K562 (cell line): ENCODE data around the gene PRR35.

ENCODE experiments used
- MAFK ChIP-seq: IDR thresholded peaks from 2 replicates; pipeline ENCODE4 v1.6.1; 2011; ENCODE audit warnings: low read length, improper control_type of control experiment
- TGIF2 ChIP-seq: sonication (generic); formaldehyde crosslinking; IDR thresholded peaks from 2 replicates; pipeline ENCODE4 v1.8.1; 2022; ENCODE audit warnings: mild to moderate bottlenecking, missing genetic modification reagents, moderate library complexity

- TF ChIP-seq TGIF2 (CRISPR knock-in tag) (no peak), MAFK (no peak)
Observed at GRCh38 chr16:590815-591200, 30.6 kb downstream of the PRR35 start.
